ENCODE data around the gene LRRC8B. TPM values are rescaled to one million over a fixed set of nuclear protein-coding genes. Genes with fewer than 3 reads are reported as not detected.
A peak's percentile ranks its signal among the peaks of the same experiment; 100 is the strongest.

The LRRC8B gene
- total RNA-seq, 1 experiment from 2014 or later = 24.2 TPM

GRCh38 chr1:89524369-89525168 is at the start of gene LRRC8B (continued):
- TF ChIP-seq, protein P1, sequence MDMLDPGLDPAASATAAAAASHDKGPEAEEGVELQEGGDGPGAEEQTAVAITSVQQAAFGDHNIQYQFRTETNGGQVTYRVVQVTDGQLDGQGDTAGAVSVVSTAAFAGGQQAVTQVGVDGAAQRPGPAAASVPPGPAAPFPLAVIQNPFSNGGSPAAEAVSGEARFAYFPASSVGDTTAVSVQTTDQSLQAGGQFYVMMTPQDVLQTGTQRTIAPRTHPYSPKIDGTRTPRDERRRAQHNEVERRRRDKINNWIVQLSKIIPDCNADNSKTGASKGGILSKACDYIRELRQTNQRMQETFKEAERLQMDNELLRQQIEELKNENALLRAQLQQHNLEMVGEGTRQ (CRISPR knock-in tag; IDR thresholded peaks at IDR 0.05) = peak; percentile 71
- TF ChIP-seq SMAD3 (CRISPR knock-in tag; IDR thresholded peaks at IDR 0.05; ENCODE audit: borderline replicate concordance) = no peak; the same call in none of the 2 replicates
- TF ChIP-seq, protein P2, sequence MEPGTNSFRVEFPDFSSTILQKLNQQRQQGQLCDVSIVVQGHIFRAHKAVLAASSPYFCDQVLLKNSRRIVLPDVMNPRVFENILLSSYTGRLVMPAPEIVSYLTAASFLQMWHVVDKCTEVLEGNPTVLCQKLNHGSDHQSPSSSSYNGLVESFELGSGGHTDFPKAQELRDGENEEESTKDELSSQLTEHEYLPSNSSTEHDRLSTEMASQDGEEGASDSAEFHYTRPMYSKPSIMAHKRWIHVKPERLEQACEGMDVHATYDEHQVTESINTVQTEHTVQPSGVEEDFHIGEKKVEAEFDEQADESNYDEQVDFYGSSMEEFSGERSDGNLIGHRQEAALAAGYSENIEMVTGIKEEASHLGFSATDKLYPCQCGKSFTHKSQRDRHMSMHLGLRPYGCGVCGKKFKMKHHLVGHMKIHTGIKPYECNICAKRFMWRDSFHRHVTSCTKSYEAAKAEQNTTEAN (CRISPR knock-in tag; IDR thresholded peaks at IDR 0.05) = peak; percentile 78
- no peak for TF ChIP-seq NR2C2 (CRISPR knock-in tag; IDR thresholded peaks at IDR 0.05)
- peak; percentile 86 for TF ChIP-seq E2F5 (CRISPR knock-in tag; IDR thresholded peaks at IDR 0.05)
- no peak for TF ChIP-seq FOXJ3 (CRISPR knock-in tag; IDR thresholded peaks at IDR 0.05; ENCODE audit: borderline replicate concordance)
- no peak for TF ChIP-seq CDX4 (CRISPR knock-in tag; IDR thresholded peaks at IDR 0.05; ENCODE audit: borderline replicate concordance)
- 0 out of 2 replicates have a peak, but pooled peaks have one; percentile 44 for TF ChIP-seq NR1H2 (CRISPR knock-in tag; IDR thresholded peaks at IDR 0.05)
- no peak for TF ChIP-seq SOX15 (CRISPR knock-in tag; IDR thresholded peaks at IDR 0.05)
- TF ChIP-seq, protein P3, sequence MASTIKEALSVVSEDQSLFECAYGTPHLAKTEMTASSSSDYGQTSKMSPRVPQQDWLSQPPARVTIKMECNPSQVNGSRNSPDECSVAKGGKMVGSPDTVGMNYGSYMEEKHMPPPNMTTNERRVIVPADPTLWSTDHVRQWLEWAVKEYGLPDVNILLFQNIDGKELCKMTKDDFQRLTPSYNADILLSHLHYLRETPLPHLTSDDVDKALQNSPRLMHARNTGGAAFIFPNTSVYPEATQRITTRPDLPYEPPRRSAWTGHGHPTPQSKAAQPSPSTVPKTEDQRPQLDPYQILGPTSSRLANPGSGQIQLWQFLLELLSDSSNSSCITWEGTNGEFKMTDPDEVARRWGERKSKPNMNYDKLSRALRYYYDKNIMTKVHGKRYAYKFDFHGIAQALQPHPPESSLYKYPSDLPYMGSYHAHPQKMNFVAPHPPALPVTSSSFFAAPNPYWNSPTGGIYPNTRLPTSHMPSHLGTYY (CRISPR knock-in tag; IDR thresholded peaks at IDR 0.05) = no peak
- no peak for TF ChIP-seq NR3C1 (CRISPR knock-in tag; conservative IDR thresholded peaks at IDR 0.05; ENCODE audit: low read depth)
- peak; percentile 33; the same call in 1 of the 2 replicates for TF ChIP-seq ATF2 (CRISPR knock-in tag; IDR thresholded peaks at IDR 0.05; ENCODE audit: borderline replicate concordance, low read depth)
- TF ChIP-seq ZNF317 (CRISPR knock-in tag; IDR thresholded peaks at IDR 0.05; ENCODE audit: borderline replicate concordance, low read depth) = peak; percentile 30; the same call in 1 of the 2 replicates
- TF ChIP-seq ZNF121 (CRISPR knock-in tag; IDR thresholded peaks at IDR 0.05) = no peak
- TF ChIP-seq RELA (CRISPR knock-in tag; IDR thresholded peaks at IDR 0.05; ENCODE audit: borderline replicate concordance) = no peak
- TF ChIP-seq TEAD1 (CRISPR knock-in tag; IDR thresholded peaks at IDR 0.05) = no peak; the same call in 1 of the 2 replicates
- TF ChIP-seq CBFB (CRISPR knock-in tag; IDR thresholded peaks at IDR 0.05; ENCODE audit: low read depth) = peak; percentile 85
- TF ChIP-seq, protein P4, sequence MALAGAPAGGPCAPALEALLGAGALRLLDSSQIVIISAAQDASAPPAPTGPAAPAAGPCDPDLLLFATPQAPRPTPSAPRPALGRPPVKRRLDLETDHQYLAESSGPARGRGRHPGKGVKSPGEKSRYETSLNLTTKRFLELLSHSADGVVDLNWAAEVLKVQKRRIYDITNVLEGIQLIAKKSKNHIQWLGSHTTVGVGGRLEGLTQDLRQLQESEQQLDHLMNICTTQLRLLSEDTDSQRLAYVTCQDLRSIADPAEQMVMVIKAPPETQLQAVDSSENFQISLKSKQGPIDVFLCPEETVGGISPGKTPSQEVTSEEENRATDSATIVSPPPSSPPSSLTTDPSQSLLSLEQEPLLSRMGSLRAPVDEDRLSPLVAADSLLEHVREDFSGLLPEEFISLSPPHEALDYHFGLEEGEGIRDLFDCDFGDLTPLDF (CRISPR knock-in tag; IDR thresholded peaks at IDR 0.05) = no peak
- TF ChIP-seq JUN (CRISPR knock-in tag; IDR thresholded peaks at IDR 0.05) = no peak; the same call in 1 of the 2 replicates
- TF ChIP-seq GRHL2 (CRISPR knock-in tag; IDR thresholded peaks at IDR 0.05; ENCODE audit: insufficient replicate concordance, severe bottlenecking) = no peak
- no peak; the same call in 1 of the 2 replicates for TF ChIP-seq NFE2L1 (CRISPR knock-in tag; IDR thresholded peaks at IDR 0.05)
- peak; percentile 72 for TF ChIP-seq ZNF263 (CRISPR knock-in tag; IDR thresholded peaks at IDR 0.05; ENCODE audit: low read depth)
- no peak for TF ChIP-seq MLX (CRISPR knock-in tag; IDR thresholded peaks at IDR 0.05)
- TF ChIP-seq GTF2I (CRISPR knock-in tag; conservative IDR thresholded peaks at IDR 0.05) = no peak
- TF ChIP-seq ZMAT4 (CRISPR knock-in tag; IDR thresholded peaks at IDR 0.05) = no peak
- no peak for TF ChIP-seq TEAD4 (CRISPR knock-in tag; IDR thresholded peaks at IDR 0.05)
- TF ChIP-seq OVOL2 (CRISPR knock-in tag; IDR thresholded peaks at IDR 0.05; ENCODE audit: borderline replicate concordance) = no peak
- no peak for TF ChIP-seq ZNF512 (CRISPR knock-in tag; IDR thresholded peaks at IDR 0.05; ENCODE audit: borderline replicate concordance)

Measured in WTC11 (cell line).